Measurements from ENCODE around the gene EFCC1. TPM values are rescaled to one million over a fixed set of nuclear protein-coding genes. Genes with fewer than 3 reads are reported as not detected.

The EFCC1 gene
- total and polyA plus RNA-seq, 2 of the 13 experiments (the other 11 are each of a cell fraction or from before 2014, with no cell fraction given), result not detected

- FAIRE-seq, result no peak
- intact Hi-C loops (cut with micrococcal nuclease; ENCODE audit: unreplicated experiment), result loop anchor here (2.0 to 5.0 kb wide), 2 partner anchors 111 to 273 kb away; no protein-coding TSS in a partner anchor
- Histone ChIP-seq H3K4me1 (ENCODE audit: insufficient read depth, low read length) (no peaks in the 10 kb centered on the region), H4K20me1 (ENCODE audit: insufficient read depth, low read length) (no peaks in the 10 kb centered on the region), H2AFZ (ENCODE audit: low read length) (no peak overlapping the region), H3K36me3 (replicated peaks in 1 of 2; ENCODE audit: control insufficient read depth in 1 of 2, insufficient read depth in 2 of 2, low read length in 2 of 2) (no peaks in the 10 kb centered on the region), H3K9me3 (ENCODE audit: low read length) (no peaks in the 10 kb centered on the region), H3K27ac (ENCODE audit: extremely low read length, insufficient read depth, low read length) (no peak overlapping the region), H3K79me2 (ENCODE audit: insufficient read depth, low read length) (no peaks in the 10 kb centered on the region), H3K4me3 (replicated peaks in 1 of 3; ENCODE audit: insufficient read depth in 1 of 3, low read depth in 2 of 3, low read length in 3 of 3) (no peak overlapping the region), H3K4me2 (ENCODE audit: low read depth, low read length) (no peak overlapping the region), H3K27me3 (ENCODE audit: control insufficient read depth in 1 of 2, insufficient read depth in 2 of 2, low read length in 2 of 2) (peaks cover 2 to 30% of the 10 kb centered on the region in 2 experiments; a peak in 4 of 5 replicates), H3K9ac (ENCODE audit: insufficient read depth, low read depth, low read length) (no peak overlapping the region)
- ATAC-seq, result no peak
- no peak for DNase-seq (ENCODE audit: low spot score)
- 29% methylated on average over 6 of the region's 6 CpGs for WGBS (ENCODE audit: low lambda C conversion rate)
- ChIA-PET POLR2A (no interaction called here), CTCF (ENCODE audit: low intra/inter-chr PET ratio, low total read pairs) (no interaction called here)
- BruUV-seq (replicated peaks), result no TSS peak
- TF ChIP-seq NR2F2 (IDR thresholded peaks at IDR 0.05; ENCODE audit: borderline replicate concordance, low read depth) (no peak), NFYB (CRISPR knock-in tag; IDR thresholded peaks at IDR 0.05) (no peak), SP140L (CRISPR knock-in tag; IDR thresholded peaks at IDR 0.05; ENCODE audit: borderline replicate concordance) (no peak), SALL2 (CRISPR knock-in tag; IDR thresholded peaks at IDR 0.05) (no peak), ZNF124 (CRISPR knock-in tag; IDR thresholded peaks at IDR 0.05) (no peak), ZNF354B (CRISPR knock-in tag; IDR thresholded peaks at IDR 0.05) (no peak), ARHGAP35 (CRISPR knock-in tag; IDR thresholded peaks at IDR 0.05; ENCODE audit: borderline replicate concordance) (no peak), MED1 (CRISPR knock-in tag; IDR thresholded peaks at IDR 0.05) (no peak), SSRP1 (CRISPR knock-in tag; IDR thresholded peaks at IDR 0.05) (no peak), SYNCRIP (IDR thresholded peaks at IDR 0.05; ENCODE audit: insufficient read depth, low read depth, low read length) (no peak), SIN3A (IDR thresholded peaks at IDR 0.05; ENCODE audit: borderline replicate concordance, low read depth, low read length) (no peak), ADNP (CRISPR knock-in tag; IDR thresholded peaks at IDR 0.05) (no peak), POGZ (CRISPR knock-in tag; IDR thresholded peaks at IDR 0.05) (no peak), PRPF4 (IDR thresholded peaks at IDR 0.05; ENCODE audit: low read depth, low read length, poor library complexity, severe bottlenecking) (no peak), ZNF710 (CRISPR knock-in tag; IDR thresholded peaks at IDR 0.05; ENCODE audit: borderline replicate concordance) (no peak), ZNF670 (CRISPR knock-in tag; IDR thresholded peaks at IDR 0.05; ENCODE audit: borderline replicate concordance) (no peak), SMARCC2 (IDR thresholded peaks at IDR 0.05) (no peak)
- TF ChIP-seq, protein P1, sequence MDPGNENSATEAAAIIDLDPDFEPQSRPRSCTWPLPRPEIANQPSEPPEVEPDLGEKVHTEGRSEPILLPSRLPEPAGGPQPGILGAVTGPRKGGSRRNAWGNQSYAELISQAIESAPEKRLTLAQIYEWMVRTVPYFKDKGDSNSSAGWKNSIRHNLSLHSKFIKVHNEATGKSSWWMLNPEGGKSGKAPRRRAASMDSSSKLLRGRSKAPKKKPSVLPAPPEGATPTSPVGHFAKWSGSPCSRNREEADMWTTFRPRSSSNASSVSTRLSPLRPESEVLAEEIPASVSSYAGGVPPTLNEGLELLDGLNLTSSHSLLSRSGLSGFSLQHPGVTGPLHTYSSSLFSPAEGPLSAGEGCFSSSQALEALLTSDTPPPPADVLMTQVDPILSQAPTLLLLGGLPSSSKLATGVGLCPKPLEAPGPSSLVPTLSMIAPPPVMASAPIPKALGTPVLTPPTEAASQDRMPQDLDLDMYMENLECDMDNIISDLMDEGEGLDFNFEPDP (CRISPR knock-in tag; conservative IDR thresholded peaks at IDR 0.05), result no peak
- TF ChIP-seq, protein P2, sequence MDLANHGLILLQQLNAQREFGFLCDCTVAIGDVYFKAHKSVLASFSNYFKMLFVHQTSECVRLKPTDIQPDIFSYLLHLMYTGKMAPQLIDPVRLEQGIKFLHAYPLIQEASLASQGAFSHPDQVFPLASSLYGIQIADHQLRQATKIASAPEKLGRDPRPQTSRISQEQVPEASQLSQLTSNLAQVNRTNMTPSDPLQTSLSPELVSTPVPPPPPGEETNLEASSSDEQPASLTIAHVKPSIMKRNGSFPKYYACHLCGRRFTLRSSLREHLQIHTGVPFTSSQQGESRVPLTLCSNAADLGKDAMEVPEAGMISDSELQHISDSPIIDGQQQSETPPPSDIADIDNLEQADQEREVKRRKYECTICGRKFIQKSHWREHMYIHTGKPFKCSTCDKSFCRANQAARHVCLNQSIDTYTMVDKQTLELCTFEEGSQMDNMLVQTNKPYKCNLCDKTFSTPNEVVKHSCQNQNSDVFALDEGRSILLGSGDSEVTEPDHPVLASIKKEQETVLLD (CRISPR knock-in tag; IDR thresholded peaks at IDR 0.05; ENCODE audit: low read depth), result no peak
- TF ChIP-seq, protein P3, sequence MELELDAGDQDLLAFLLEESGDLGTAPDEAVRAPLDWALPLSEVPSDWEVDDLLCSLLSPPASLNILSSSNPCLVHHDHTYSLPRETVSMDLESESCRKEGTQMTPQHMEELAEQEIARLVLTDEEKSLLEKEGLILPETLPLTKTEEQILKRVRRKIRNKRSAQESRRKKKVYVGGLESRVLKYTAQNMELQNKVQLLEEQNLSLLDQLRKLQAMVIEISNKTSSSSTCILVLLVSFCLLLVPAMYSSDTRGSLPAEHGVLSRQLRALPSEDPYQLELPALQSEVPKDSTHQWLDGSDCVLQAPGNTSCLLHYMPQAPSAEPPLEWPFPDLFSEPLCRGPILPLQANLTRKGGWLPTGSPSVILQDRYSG (CRISPR knock-in tag; IDR thresholded peaks at IDR 0.05), result no peak
- in situ Hi-C loops (cut with HindIII; ENCODE audit: extremely low pct_ligation_motif_present, low pct_unique_long_range_greater_than_20kb), result loop anchor here (10.0 kb wide), 1 partner anchor 113 kb away; no protein-coding TSS in a partner anchor
Observed at GRCh38 chr3:128971421-128972100, 29.5 kb upstream of the EFCC1 start.

Data from HepG2 (cell line).